ENCODE results near the gene ACSL3.

Gene ACSL3

GRCh38 chr2:222949690-222950323, 89.0 kb downstream of the ACSL3 start:
- Histone ChIP-seq H3K79me1 (ENCODE audit: low read depth, low read length) (no peaks in the 10 kb centered on the region), H4K8ac (ENCODE audit: low read depth, low read length) (no peak overlapping the region), H2AFZ (ENCODE audit: low read length) (no peak overlapping the region), H3K4me1 (ENCODE audit: control insufficient read depth in 2 of 2, insufficient read depth in 1 of 2, low read depth in 1 of 2, low read length in 2 of 2) (peaks cover 0 to 2% of the 10 kb centered on the region in 2 donors), H3K4ac (ENCODE audit: low read length) (no peak overlapping the region), H3K18ac (ENCODE audit: low read length) (no peak overlapping the region), H3K4me3 (ENCODE audit: low read length in 2 of 2) (no peak overlapping the region), H3K27ac (replicated peaks; ENCODE audit: low read length) (no peak overlapping the region), H3K4me2 (ENCODE audit: insufficient read depth, low read length, poor library complexity, severe bottlenecking) (no peak overlapping the region), H3K14ac (ENCODE audit: low read length) (no peak overlapping the region), H2AK5ac (ENCODE audit: low read depth, low read length) (no peak overlapping the region), H3K9me3 (replicated peaks in 1 of 2; ENCODE audit: control insufficient read depth in 2 of 2, insufficient read depth in 1 of 2, low read depth in 1 of 2, low read length in 2 of 2) (no peaks in the 10 kb centered on the region), H3K27me3 (ENCODE audit: control insufficient read depth in 3 of 3, insufficient read depth in 3 of 3, low read depth in 1 of 3, low read length in 3 of 3) (no peaks in the 10 kb centered on the region), H3K23ac (ENCODE audit: low read depth, low read length, poor library complexity) (no peak overlapping the region), H2BK12ac (ENCODE audit: low read length) (no peak overlapping the region), H3K9ac (ENCODE audit: low read depth, low read length, poor library complexity) (no peak overlapping the region), H2BK15ac (ENCODE audit: low read length) (no peak overlapping the region), H2BK120ac (ENCODE audit: low read depth, low read length) (no peak overlapping the region), H4K91ac (ENCODE audit: low read depth, low read length, poor library complexity) (no peak overlapping the region), H3K36me3 (replicated peaks in 1 of 2; ENCODE audit: control insufficient read depth in 2 of 2, insufficient read depth in 2 of 2, low read length in 2 of 2) (no peaks in the 10 kb centered on the region), H2BK5ac (ENCODE audit: low read length) (no peak overlapping the region)
- no peak for DNase-seq (ENCODE audit: low spot score)
- WGBS, 2 donors (ENCODE audit: extremely low coverage in 2 of 2, insufficient read length in 2 of 2, insufficient replicate concordance in 1 of 2) = no CpG with 5 or more reads among the region's 3 CpGs

- H3K18ac ChIP-seq (ENCODE audit: low read length) = no peak overlapping the region
- peaks cover 0 to 2% of the 10 kb centered on the region in 2 donors for H3K4me1 ChIP-seq (ENCODE audit: control insufficient read depth in 2 of 2, insufficient read depth in 1 of 2, low read depth in 1 of 2, low read length in 2 of 2)
- H4K8ac ChIP-seq (ENCODE audit: low read depth, low read length) = no peak overlapping the region
- no peaks in the 10 kb centered on the region for H3K36me3 ChIP-seq (replicated peaks in 1 of 2; ENCODE audit: control insufficient read depth in 2 of 2, insufficient read depth in 2 of 2, low read length in 2 of 2)
- no peak overlapping the region for H3K9ac ChIP-seq (ENCODE audit: low read depth, low read length, poor library complexity)
- no peak overlapping the region for H3K4me2 ChIP-seq (ENCODE audit: insufficient read depth, low read length, poor library complexity, severe bottlenecking)
- H2AK5ac ChIP-seq (ENCODE audit: low read depth, low read length) = no peak overlapping the region
- no peak overlapping the region for H3K14ac ChIP-seq (ENCODE audit: low read length)
- no peaks in the 10 kb centered on the region for H3K27me3 ChIP-seq (ENCODE audit: control insufficient read depth in 3 of 3, insufficient read depth in 3 of 3, low read depth in 1 of 3, low read length in 3 of 3)
- no peak overlapping the region for H2BK12ac ChIP-seq (ENCODE audit: low read length)
- H3K23ac ChIP-seq (ENCODE audit: low read depth, low read length, poor library complexity) = no peak overlapping the region
- no CpG with 5 or more reads among the region's 13 CpGs for WGBS, 2 donors (ENCODE audit: extremely low coverage in 2 of 2, insufficient read length in 2 of 2, insufficient replicate concordance in 1 of 2)
- H3K9me3 ChIP-seq (replicated peaks in 1 of 2; ENCODE audit: control insufficient read depth in 2 of 2, insufficient read depth in 1 of 2, low read depth in 1 of 2, low read length in 2 of 2) = no peaks in the 10 kb centered on the region
- no peak overlapping the region for H3K4me3 ChIP-seq (ENCODE audit: low read length in 2 of 2)
- no peak for DNase-seq (ENCODE audit: low spot score)
- no peak overlapping the region for H2BK5ac ChIP-seq (ENCODE audit: low read length)
- no peak overlapping the region for H4K91ac ChIP-seq (ENCODE audit: low read depth, low read length, poor library complexity)
- H2BK120ac ChIP-seq (ENCODE audit: low read depth, low read length) = no peak overlapping the region
- no peak overlapping the region for H3K27ac ChIP-seq (replicated peaks; ENCODE audit: low read length)
- H3K79me1 ChIP-seq (ENCODE audit: low read depth, low read length) = no peaks in the 10 kb centered on the region
- no peak overlapping the region for H3K4ac ChIP-seq (ENCODE audit: low read length)
- no peak overlapping the region for H2AFZ ChIP-seq (ENCODE audit: low read length)
- no peak overlapping the region for H2BK15ac ChIP-seq (ENCODE audit: low read length)
Measured at GRCh38 chr2:222950638-222951285, 89.9 kb downstream of the ACSL3 start.

- no peak overlapping the region for H2BK5ac ChIP-seq (ENCODE audit: low read length)
- H3K79me1 ChIP-seq (ENCODE audit: low read depth, low read length) = no peaks in the 10 kb centered on the region
- no peak overlapping the region for H4K91ac ChIP-seq (ENCODE audit: low read depth, low read length, poor library complexity)
- no peak overlapping the region for H3K14ac ChIP-seq (ENCODE audit: low read length)
- no peak for DNase-seq (ENCODE audit: low spot score)
- no peak overlapping the region for H3K4me3 ChIP-seq (ENCODE audit: low read length in 2 of 2)
- H3K9ac ChIP-seq (ENCODE audit: low read depth, low read length, poor library complexity) = no peak overlapping the region
- H2BK15ac ChIP-seq (ENCODE audit: low read length) = no peak overlapping the region
- H3K18ac ChIP-seq (ENCODE audit: low read length) = no peak overlapping the region
- no peak overlapping the region for H3K4me2 ChIP-seq (ENCODE audit: insufficient read depth, low read length, poor library complexity, severe bottlenecking)
- no peak overlapping the region for H2BK12ac ChIP-seq (ENCODE audit: low read length)
- H3K23ac ChIP-seq (ENCODE audit: low read depth, low read length, poor library complexity) = no peak overlapping the region
- no peak overlapping the region for H2BK120ac ChIP-seq (ENCODE audit: low read depth, low read length)
- H3K9me3 ChIP-seq (replicated peaks in 1 of 2; ENCODE audit: control insufficient read depth in 2 of 2, insufficient read depth in 1 of 2, low read depth in 1 of 2, low read length in 2 of 2) = no peaks in the 10 kb centered on the region
- no peak overlapping the region for H2AFZ ChIP-seq (ENCODE audit: low read length)
- no peak overlapping the region for H3K4ac ChIP-seq (ENCODE audit: low read length)
- no peak overlapping the region for H3K27ac ChIP-seq (replicated peaks; ENCODE audit: low read length)
- no peak overlapping the region for H4K8ac ChIP-seq (ENCODE audit: low read depth, low read length)
- no peak overlapping the region for H2AK5ac ChIP-seq (ENCODE audit: low read depth, low read length)
- H3K4me1 ChIP-seq (ENCODE audit: control insufficient read depth in 2 of 2, insufficient read depth in 1 of 2, low read depth in 1 of 2, low read length in 2 of 2) = no peaks in the 10 kb centered on the region
- no peaks in the 10 kb centered on the region for H3K27me3 ChIP-seq (ENCODE audit: control insufficient read depth in 3 of 3, insufficient read depth in 3 of 3, low read depth in 1 of 3, low read length in 3 of 3)
- no peaks in the 10 kb centered on the region for H3K36me3 ChIP-seq (replicated peaks in 1 of 2; ENCODE audit: control insufficient read depth in 2 of 2, insufficient read depth in 2 of 2, low read length in 2 of 2)
Measured at GRCh38 chr2:222952204-222952603, 91.4 kb downstream of the ACSL3 start.

- H2AFZ ChIP-seq (ENCODE audit: low read length) = no peak overlapping the region
- H2BK15ac ChIP-seq (ENCODE audit: low read length) = no peak overlapping the region
- no peak overlapping the region for H2BK5ac ChIP-seq (ENCODE audit: low read length)
- no peaks in the 10 kb centered on the region for H3K9me3 ChIP-seq (replicated peaks in 1 of 2; ENCODE audit: control insufficient read depth in 2 of 2, insufficient read depth in 1 of 2, low read depth in 1 of 2, low read length in 2 of 2)
- no peak overlapping the region for H3K4me2 ChIP-seq (ENCODE audit: insufficient read depth, low read length, poor library complexity, severe bottlenecking)
- no peak for DNase-seq (ENCODE audit: low spot score)
- WGBS, 2 donors (ENCODE audit: extremely low coverage in 2 of 2, insufficient read length in 2 of 2, insufficient replicate concordance in 1 of 2) = no CpG with 5 or more reads among the region's 1 CpG
- no peak overlapping the region for H2BK12ac ChIP-seq (ENCODE audit: low read length)
- no peak overlapping the region for H3K18ac ChIP-seq (ENCODE audit: low read length)
- H3K14ac ChIP-seq (ENCODE audit: low read length) = no peak overlapping the region
- H3K36me3 ChIP-seq (replicated peaks in 1 of 2; ENCODE audit: control insufficient read depth in 2 of 2, insufficient read depth in 2 of 2, low read length in 2 of 2) = no peaks in the 10 kb centered on the region
- H4K91ac ChIP-seq (ENCODE audit: low read depth, low read length, poor library complexity) = no peak overlapping the region
- no peak overlapping the region for H3K23ac ChIP-seq (ENCODE audit: low read depth, low read length, poor library complexity)
- H3K27ac ChIP-seq (replicated peaks; ENCODE audit: low read length) = no peak overlapping the region
- H2BK120ac ChIP-seq (ENCODE audit: low read depth, low read length) = no peak overlapping the region
- H3K4me3 ChIP-seq (ENCODE audit: low read length in 2 of 2) = no peak overlapping the region
- peaks cover 0 to 4% of the 10 kb centered on the region in 2 donors for H3K4me1 ChIP-seq (ENCODE audit: control insufficient read depth in 2 of 2, insufficient read depth in 1 of 2, low read depth in 1 of 2, low read length in 2 of 2)
- H3K27me3 ChIP-seq (ENCODE audit: control insufficient read depth in 3 of 3, insufficient read depth in 3 of 3, low read depth in 1 of 3, low read length in 3 of 3) = no peaks in the 10 kb centered on the region
- H3K4ac ChIP-seq (ENCODE audit: low read length) = no peak overlapping the region
- no peak overlapping the region for H3K9ac ChIP-seq (ENCODE audit: low read depth, low read length, poor library complexity)
- no peaks in the 10 kb centered on the region for H3K79me1 ChIP-seq (ENCODE audit: low read depth, low read length)
- no peak overlapping the region for H4K8ac ChIP-seq (ENCODE audit: low read depth, low read length)
- H2AK5ac ChIP-seq (ENCODE audit: low read depth, low read length) = no peak overlapping the region
Measured at GRCh38 chr2:222955008-222955407, 94.2 kb downstream of the ACSL3 start.
